Activated CD8-positive, alpha-beta memory T cell treated with anti-CD3 and anti-CD28 coated beads for 48 hours (primary cell): ENCODE results near the gene DENND11.
"Not testable (repeated sequence)": the region's sequence is repeated elsewhere in the genome, so short reads cannot be mapped to it uniquely, and the experiment has no call there.

Experiments used
- DNase-seq, 3 experiments: peaks; one replicate each; pipeline ENCODE4 v3.0.0-alpha.2; 2020; ENCODE audit warnings: low read depth in 2 of 3, low spot score in 2 of 3

DENND11 gene

DNA sequence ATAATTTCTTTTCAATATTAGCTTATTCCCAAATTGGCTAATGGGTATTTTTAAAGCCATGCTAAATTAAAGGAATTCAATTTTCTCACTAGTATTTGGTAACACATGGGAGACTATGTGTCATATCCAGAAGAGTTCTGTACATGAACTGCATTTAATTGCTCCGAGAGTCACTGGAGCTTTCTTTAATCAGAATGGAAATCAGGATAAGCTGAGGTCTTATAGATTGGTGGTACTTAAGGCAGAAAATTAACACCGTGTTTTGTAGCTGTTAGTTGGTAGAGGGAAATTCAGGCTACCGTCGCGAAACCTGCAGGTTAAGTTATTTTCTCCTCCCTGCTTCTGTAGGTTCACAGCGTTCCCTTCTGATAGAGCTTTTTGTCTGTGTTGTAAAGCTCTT, 6.4 kb upstream of the DENND11 start, which contains the start of gene WEE2:
WEE2 (plus strand) TSS at position 3 of the 400 bp plus-strand sequence. CDS start 406 bp downstream, outside the sequence.
- DNase-seq, result no peak

- DNase-seq, result no peak
Measured at GRCh38 chr7:141706239-141707064, 4.5 kb upstream of the DENND11 start.

DNA sequence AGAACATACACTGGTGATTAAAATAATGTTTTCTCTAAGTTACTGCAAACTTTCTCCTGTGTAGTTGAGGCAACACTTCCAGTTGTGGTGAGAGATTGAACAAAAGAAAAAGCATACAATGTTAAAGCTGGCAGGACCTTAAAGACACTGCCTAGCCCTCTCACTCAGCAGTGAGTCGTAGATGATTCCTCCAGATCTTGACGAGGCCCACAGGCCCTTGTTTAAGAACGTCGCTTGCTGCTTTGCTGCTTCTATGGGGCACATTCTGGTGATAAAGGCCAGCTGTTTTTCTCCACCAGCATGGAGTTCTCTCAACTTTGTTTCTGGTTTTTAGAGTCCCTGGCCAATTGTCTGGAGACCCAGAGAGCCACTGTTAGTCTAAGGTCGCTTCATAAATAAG, 2.8 kb upstream of the DENND11 start:
- DNase-seq, result no peak

- no peak for DNase-seq
Measured at GRCh38 chr7:141704112-141704511, 2.1 kb upstream of the DENND11 start.

- DNase-seq, result no peak
Measured at GRCh38 chr7:141702892-141703291, 926 bp upstream of the DENND11 start.

DNA sequence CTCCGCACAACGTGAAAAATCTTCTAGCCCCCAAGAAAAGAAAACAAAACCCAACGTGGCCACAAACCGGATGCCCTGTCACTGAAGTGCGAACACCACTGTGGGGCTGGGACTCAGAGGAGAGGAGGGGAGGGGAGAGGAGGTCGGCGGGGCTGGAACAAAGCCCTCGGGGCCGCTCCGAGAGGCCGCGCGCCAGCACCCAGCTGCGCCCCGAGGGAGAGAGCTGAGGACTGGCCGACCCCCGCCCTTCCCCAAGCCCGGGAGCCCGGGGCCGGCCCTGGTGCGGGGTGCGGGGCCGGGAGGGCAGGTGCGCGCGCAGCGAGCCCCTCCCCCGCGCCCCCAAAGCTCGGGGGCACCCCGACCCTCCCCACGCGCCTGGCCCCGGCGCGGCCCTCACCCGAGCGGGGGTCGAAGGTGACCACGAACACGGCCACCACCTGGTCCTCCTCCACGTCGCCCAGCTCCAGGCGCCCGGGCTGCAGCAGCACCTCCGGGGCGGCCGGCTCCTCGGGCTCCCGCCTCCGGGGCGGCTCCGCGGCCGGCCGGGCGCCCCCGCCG, 398 bp downstream of the DENND11 start:
- peak; percentile 15 to 45 (median 36) for DNase-seq

DNA sequence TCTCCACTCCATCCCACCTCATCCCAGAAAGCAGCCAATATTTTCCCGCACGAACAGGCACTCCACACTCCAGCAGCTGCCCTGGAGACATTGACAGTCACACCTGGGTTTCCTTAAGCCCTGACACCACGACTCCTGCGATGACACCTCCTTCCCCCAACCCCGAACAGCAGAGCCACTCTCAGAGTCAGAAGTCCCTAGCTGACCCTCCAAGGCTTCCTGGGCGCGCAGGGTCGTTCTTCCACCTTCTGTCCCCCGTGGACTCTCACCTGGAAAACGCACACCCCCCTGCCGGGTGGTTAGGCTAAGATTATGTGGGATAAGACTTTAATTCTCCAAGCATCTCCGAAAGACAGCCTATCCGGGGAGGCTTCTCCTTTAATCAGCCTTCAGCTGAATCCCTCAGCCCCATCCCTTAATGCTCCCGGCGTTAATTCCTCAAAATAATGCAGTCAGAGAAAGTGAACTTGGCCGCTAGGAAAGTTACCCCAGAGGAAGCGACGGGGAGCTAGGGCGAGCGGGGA, 1.1 kb downstream of the DENND11 start:
- DNase-seq, result no peak

DNA sequence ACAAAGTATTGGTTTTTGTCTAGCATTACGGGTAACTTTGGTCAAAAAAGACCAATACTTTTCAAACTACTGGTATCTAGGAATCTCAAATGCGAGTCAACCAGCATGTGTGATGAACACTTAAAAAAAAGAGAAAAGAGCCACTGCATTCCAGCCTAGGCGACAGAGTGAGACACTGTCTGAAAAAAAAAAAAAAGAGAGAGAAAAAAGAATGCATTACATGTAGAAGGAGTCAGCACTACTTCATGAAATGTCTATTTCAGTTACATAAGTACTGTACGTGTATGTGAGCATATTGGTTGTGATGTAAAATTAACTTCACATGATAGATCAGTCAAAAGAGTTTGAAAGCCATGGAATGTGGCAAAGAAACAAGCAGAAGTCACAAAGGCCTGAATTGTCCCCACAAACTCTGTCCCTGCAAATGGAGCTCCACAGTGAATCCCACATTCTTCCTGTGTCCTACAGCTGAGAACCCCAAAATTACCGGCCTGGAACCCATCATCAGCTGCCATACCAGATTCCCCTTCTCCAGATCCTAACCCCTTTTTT, 1.6 kb downstream of the DENND11 start:
- no peak for DNase-seq

DNA sequence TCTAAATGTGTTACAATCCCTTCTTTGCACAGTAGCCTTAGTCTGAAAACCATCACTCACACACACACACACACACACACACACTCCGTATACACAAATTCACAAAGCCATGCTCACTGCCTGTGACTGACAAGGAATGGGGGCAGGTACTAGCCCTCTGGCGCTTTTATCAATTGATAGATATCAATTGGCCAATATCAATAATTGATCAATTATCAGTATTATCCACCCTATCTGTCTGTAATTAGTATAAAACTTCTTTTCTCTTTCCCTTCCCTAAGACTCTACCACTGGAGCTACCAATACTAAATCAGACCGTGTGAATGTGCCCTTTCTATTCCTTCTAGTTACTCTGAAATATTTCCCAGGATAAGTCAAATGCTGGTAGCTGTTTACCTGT, 2.1 kb downstream of the DENND11 start:
- DNase-seq, result no peak

DNA sequence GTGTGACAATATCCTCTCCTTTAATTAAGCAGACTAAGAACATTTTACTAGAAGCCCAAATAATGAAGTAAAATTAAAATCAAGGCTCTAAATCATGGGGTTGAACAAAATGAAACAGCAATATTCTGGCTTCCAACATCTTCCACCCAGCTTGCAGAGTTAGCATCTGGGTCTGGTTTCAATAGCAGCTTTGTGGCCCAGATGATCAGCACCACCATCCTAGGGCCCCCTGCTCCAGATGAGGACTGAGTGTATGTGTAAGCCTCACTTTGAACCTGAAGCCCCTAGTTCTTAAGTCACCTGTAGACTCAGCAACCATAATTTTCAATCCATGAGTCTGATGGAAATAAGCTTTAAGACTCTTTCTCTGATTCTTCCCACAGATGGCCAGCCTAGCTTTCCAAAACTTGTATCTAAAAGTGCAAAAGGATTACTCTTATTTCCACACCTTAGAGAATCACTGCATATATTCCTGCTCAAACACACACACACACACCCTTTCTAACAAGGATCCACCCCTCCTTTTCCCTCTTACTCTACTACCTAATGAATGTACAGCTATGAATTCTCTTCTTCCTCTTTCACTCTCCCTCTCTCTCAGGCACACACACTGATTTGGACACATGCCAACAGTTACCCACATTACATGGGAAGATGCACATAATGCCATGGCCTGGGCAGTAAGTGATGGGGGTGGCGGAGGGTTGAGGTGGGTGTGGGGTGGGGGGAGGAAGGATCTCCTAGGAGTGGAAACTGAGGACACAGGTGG, 3.5 kb downstream of the DENND11 start:
- no peak for DNase-seq

DNA sequence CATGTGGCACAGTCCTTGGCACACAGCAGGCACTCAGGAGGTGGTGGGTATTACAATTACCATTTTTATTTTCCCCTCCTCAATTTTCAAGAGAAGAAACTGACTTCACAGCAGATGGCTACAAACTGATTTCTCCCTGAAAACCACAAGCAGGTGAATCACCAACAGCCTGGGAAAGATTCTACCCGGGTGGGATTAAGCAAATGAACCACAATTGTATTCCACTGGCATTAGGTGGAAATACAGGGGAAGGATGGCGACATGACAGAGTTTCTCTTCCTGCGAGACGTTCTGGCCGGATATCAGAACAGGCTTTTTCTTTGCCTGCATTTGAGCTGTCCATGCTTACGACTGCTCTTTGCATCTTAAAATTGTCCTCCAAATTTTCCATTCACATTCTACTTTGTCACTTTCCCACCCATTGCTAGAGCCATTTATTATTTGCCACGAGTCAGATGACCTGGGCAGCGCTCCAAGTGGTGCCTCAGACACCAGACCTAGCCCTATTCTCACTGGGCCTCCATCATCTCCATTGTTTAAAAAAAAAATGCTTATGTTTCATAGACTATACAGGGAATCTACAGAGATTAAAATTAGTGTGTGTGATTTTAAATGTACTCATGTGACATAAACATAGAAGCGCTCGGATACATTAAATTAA, 4.6 kb downstream of the DENND11 start:
- DNase-seq, result no peak

DNA sequence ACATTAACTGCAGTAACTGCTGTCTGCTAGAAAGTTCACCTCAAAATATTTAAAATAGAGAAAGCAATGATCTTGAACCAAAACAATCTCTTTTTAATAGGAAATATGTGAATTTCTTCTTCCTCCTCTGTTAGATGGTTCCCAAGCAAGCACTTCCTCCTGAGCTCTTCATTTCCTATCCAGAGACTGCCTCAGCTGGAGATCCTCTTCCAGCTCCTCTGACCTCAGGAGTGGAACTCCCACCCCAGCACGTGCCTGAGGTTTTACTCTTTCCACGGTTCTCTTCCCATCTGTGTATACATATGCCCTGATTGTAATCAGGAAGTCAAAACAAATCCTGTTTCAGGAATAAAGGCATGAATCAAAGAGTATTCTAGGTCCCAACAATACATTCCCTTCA, 5.6 kb downstream of the DENND11 start:
- DNase-seq, result no peak

DNA sequence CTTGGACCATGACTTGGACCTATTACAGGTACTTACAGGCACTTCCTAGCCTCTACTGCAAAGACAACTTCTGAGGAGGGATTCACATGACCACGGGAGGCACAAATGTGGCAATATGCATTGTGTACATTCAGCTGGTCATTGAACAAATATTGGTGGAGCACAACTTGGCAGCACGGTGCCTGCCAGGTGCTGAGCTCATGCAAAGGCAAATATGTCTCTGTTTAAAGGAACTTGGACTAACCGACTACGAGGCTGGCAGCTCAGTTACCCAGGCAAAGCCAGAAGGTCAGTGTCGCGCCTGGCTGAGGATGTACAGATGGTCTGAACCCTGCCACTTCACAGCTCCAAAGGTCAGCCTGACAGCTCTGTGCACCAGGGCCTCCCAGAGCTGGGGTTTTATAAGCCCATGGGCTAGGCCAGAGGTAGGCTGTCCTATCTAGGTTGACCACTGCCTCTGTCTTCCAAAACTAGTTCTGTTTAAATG, 6.1 kb downstream of the DENND11 start:
- DNase-seq, result no peak

DNA sequence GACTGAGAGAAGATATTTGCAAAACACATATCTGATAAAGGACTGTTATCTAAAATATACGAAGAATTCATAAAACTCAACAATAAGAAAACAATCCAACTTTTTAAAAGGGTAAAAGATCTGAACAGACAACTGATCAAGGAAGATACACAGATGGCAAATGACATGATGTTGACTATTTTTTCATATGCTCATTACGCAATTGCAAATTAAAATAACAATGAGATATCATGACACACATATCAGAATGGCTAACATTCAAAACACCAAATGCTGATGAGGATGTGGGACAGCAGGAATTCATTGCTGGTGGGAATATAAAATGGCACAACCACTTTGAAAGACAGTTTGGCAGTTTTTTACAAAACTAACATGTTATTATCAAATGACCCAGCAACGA, 8.9 kb downstream of the DENND11 start:
- DNase-seq, result no peak

DNA sequence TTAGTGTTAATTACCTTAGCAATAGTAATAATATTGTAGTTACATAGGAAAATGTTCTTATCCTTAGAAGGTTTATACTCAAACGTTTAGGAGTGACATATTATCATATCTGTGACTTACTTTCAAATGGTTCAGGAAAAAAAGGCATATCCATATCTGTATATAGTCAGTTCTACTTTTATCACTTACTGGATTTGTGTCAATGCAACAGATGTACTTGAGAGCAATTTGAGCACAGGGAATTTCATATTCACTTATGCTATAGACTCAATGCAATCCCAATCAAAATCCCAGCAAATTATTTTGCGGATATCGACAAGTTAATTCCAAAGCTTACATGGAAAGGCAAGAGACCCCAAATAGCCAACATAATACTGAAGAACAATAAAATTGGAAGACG, 10.0 kb downstream of the DENND11 start:
- no peak for DNase-seq

GRCh38 chr7:141691540-141691939, 10.4 kb downstream of the DENND11 start:
- no peak for DNase-seq

GRCh38 chr7:141689072-141689825, 12.7 kb downstream of the DENND11 start:
- DNase-seq, result not testable (repeated sequence)

DNA sequence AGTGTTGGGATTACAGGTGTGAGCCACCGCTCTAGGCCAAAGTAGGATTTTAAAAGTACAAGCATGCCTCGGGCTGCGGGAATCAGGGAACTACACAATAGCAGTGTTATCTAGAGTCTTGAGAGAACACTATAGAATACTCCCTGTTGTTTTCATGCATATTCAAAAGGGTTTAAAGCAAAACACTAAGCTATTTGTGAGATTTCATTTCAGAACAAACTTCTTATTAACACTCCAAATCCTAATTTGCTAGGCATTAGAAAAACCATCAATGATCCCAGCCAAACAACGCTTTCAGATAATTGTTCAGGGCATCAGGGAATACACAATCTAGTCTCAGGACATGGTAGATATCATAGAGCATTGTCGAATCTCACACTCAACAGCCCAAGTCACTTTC, 13.9 kb downstream of the DENND11 start:
- DNase-seq, result no peak

DNA sequence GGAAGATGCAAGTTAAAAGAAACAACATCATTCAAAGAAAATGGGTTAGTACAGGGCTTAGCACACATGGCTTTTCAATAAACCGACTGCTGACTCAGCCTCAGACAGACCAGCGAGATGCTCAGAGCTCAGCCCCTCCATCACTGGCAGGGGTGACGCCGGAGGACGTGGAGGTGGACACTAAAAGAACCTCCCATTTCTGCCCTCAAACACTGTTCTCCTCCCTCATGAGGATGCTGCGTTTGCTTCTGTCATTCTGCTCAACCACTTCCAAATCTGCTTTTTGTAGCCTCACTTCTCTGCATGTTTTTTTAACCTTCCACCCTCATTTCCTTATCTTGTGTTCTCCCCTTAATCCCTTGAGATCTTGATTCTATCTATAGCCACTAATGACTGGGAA, 15.3 kb downstream of the DENND11 start:
- DNase-seq, result no peak

DNA sequence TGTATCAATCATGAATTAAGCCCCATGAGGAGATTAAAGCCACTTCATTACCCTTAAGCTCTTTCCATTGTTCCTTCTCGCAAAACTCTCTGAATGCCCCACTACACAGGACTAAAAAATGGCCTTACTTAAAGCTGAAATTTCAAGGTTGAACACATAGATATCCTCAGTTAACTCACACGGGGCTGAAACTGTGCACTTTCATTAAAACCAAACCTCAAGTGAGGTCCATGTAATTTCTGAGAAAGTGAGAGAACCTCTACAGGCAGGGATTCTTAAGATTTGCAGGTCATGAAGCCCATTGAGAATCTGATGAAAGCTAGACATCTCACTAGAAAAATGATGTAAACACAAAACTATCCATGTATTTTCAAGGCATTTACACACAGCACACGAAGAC, 15.9 kb downstream of the DENND11 start:
- no peak for DNase-seq
